ENCODE data around the gene ID2.

The ID2 gene

GRCh38 chr2:8670580-8670979, 11.3 kb upstream of the ID2 start:
- DNase-seq (ENCODE audit: low read depth), result no peak

GRCh38 chr2:8671176-8671575, 10.7 kb upstream of the ID2 start:
- no peak for DNase-seq (ENCODE audit: low read depth)

DNA sequence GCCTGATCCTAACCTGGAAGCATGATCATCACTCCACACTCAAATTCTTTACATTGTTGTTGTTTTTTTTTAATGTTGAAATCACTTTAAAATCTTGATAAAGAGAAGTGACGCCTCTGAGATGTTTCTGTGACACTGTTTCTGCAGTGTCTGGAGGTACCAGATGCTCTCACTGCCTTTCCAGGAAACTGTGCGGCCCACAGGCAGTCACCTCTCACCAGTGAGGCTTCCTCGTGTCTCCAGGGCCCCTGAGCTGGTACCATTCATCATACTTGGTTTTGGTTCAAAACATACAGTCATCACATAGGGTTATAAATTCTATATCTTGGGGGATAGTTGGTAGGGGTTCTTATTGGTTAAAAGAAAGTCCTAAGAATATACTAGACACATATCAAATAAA, 10.1 kb upstream of the ID2 start:
- no peak for DNase-seq (ENCODE audit: low read depth)

GRCh38 chr2:8672940-8673339, 8.9 kb upstream of the ID2 start:
- no peak for DNase-seq (ENCODE audit: low read depth)

GRCh38 chr2:8673381-8673780, 8.5 kb upstream of the ID2 start:
- DNase-seq (ENCODE audit: low read depth), result no peak

GRCh38 chr2:8674420-8675009, 7.3 kb upstream of the ID2 start:
- no peak for DNase-seq (ENCODE audit: low read depth)

- DNase-seq (ENCODE audit: low read depth), result no peak
These were observed 6.3 kb upstream of the ID2 start for GRCh38 chr2:8675543-8675942.

DNA sequence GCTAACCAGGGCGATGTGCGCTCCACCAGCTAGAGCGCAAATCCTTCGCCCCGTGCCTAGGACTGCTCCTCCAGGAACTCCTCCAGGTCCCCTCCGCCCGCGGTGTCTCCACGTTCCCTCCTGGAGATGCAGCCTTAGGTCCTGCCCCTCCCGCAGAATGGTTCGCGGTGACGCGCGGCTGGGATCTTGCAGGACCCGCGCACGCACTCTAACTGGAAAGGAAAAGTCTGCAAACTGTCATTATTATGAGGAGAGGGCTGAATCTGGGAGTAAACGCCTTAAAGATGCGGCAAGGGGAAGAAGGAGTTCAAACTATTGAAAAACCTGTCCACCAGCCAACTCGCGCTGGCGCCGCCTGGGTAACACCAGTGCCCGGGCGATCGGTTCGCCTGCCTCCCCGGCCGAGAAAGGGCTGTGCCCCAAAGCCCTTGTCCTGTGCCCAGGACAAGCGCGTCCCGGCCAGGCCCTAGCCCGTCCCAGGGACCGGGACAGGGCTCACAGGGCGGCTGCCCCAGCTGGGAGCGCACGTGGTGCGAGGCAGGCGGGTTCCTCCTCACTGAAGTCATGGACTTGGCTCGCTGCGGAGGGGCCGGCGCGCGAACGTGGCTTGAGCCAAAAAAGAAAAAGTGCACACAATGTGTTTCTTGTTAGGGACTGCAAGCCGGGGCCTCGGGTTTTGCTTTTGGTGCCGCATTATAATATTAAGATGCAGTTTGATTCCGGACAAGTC, 5.5 kb upstream of the ID2 start:
- no peak for DNase-seq (ENCODE audit: low read depth)

DNA sequence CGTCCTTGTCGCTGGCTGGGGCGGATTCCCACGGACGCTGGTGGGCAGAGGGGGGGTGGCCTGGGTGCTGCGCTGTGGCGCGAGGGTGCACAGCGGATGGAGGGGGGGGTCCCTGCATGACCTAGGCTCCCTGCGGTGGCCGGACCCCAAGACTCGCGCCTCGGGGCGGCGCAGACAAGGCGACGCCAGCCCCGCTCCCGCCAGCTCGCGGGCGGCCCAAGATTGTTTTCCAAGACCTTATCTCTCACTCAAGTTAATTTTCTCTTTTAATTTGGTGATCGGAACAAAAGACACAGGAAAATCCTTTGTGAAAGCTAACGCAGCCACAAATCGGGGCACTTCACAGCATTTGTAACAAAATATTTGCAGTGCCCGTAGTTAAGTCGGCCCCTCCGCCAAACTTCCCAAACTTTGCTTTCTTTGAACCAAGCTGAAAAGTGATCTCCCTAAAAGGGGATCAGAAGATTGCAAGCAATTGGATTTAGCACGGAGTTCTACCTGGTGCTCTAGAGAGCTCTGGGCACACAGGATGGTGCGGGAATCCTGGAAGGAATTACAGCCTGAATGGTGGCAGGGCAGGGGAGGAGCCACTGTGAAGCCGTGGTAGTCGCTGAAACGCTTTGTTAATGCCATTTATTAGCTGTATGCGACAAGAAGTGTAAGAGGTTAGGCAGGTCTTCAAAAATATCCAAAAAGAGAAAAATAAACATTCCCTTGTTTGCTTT, 4.8 kb upstream of the ID2 start:
- DNase-seq (ENCODE audit: low read depth), result no peak

DNA sequence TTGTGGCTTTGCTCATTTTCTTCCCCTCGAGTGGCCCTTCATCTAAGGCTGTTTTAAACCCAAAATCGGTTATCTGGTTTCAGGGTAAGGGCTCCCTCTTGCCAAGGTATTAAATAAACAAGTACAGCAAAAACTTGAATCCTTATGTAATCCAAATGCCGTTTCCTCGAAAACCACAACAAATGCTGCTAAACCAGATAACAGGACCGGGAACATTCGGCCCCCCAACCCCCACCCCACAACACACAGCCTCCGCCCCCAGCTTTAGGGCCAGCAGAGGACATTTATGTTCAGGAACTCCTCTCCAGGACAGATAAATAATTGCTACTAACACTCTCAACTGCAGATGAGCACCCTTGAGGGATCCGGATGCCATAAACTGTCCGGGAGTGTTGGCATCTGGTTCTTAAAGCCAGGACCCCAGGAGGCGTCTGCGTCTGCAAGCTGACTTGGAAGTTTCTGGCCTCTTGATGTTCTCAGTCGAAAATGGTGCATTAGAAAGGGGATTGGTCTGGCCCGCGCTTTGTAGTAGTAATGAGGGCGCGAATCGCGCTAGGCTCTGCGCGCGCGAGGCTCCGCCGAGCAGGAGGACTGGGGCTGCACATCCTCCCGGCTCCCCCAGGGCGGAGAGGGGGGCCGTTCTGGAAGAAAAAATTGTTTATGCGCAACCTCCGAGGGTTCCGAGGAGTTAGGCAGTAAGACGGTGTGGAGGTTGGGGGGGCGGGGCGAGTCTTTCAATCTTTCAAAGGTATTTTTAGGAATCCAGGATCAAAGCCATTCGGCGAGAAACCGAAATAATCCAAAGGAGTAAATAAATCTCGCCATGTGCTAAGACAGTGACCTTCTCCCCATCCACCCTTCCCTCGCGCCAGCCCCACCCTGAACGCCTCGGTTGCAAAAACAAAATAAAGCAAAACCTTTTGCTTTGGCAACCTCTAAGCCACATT, 3.9 kb upstream of the ID2 start:
- DNase-seq (ENCODE audit: low read depth), result no peak

GRCh38 chr2:8678731-8679566, 2.9 kb upstream of the ID2 start:
- peak; percentile 78 for DNase-seq (ENCODE audit: low read depth)

DNA sequence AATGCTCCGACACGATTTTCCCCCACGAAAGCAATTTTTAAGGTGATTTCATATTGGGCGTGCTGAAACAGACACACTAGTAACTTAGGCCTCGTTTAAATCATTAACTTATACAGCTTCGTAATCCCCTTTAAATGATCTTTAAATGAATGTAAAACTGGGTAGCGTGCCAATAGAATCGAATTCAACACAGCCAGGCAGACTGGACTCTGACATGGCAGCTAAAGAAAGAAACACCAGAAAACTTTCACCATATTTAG, 2.4 kb upstream of the ID2 start:
- no peak for DNase-seq (ENCODE audit: low read depth)

DNA sequence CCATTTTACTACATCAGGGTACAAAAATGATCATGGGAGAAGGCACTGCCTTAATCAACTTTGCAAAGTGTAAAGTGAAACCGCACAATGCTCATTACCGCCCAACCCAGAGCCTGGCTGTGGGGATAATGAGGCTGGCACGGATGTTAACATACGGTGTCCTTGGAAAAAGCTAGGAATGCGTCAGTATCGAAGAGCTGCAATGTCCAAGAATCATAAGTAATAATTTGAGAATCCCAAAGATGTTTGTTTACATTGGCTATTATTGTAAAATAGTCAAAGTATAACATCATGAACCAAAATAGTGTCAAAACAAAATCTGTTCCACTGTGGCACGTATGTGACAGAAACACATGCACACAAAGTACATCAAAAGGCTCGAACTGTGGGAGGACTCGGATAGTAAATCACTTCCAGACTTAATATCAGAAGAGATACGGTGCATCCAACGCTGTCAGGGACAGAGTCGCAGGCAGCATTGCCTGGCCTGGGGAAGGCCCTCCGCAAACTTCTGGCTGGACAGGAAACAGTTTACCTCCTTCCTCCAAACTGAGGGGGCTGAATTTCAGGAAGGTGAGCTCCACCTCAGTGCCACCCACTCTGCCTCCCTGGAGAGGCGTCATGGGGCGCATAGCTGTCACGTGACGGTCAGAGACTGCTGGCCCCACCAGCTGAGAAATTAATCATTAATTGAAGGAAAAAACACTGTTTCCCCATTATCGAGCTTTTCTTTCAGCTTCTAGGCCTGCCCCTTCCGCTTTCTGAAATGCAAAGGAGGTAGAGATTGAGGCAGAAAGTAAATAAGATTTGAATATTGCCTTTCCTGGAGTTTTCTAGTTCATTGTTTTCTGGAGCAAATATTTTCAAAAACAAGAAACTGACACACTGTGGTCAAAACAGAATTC, 1.8 kb upstream of the ID2 start:
- no peak for DNase-seq (ENCODE audit: low read depth)

DNA sequence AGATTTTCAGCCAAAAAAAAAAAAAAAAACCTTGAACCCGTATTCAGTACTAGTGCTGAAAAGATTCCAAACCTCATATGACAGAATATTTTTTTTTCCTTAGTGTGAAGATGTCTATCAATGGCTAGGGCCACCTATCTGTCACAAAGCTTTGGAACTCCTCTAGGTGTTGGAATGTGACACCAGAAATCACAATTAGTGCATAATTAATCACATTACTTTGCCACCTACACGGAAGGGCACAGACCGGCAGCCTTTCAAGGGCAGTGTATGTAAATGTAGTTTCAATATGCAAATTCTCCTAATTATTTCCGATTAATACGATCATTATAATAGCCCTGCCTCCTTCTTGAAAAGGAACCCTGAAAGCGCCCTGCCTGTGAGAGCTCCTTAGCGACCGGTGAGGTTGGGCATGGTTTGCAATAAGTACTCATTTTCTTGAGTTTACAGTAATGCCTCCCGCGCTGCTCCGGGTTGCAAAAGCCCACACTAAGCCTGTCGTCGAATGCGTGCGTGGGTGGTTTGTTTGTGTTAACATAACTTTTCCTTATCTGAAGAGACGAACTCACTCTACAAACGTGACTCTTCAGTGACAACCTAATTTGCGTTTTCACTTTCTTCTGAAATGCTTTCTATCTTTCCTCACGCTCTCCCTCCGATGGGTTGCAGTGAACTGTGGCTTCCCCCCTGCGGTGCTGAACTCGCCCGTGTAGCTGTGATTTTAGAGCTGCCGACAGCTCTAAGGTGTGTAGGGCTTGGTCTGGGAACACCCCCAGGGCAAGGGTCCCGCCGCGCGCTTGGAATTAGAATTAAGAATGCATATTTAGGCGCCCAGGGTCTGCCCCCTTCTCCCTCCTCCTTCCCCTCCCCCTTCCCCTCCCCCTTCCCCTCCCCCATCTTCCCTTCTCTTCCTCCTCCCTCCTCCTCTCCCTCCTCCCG, 765 bp upstream of the ID2 start:
- peak; percentile 79 for DNase-seq (ENCODE audit: low read depth)

- DNase-seq (ENCODE audit: low read depth), result peak; percentile 39
These were observed 1.1 kb downstream of the ID2 start for GRCh38 chr2:8682719-8683667.

- DNase-seq (ENCODE audit: low read depth), result no peak
These were observed 2.7 kb downstream of the ID2 start for GRCh38 chr2:8684540-8684877.

DNA sequence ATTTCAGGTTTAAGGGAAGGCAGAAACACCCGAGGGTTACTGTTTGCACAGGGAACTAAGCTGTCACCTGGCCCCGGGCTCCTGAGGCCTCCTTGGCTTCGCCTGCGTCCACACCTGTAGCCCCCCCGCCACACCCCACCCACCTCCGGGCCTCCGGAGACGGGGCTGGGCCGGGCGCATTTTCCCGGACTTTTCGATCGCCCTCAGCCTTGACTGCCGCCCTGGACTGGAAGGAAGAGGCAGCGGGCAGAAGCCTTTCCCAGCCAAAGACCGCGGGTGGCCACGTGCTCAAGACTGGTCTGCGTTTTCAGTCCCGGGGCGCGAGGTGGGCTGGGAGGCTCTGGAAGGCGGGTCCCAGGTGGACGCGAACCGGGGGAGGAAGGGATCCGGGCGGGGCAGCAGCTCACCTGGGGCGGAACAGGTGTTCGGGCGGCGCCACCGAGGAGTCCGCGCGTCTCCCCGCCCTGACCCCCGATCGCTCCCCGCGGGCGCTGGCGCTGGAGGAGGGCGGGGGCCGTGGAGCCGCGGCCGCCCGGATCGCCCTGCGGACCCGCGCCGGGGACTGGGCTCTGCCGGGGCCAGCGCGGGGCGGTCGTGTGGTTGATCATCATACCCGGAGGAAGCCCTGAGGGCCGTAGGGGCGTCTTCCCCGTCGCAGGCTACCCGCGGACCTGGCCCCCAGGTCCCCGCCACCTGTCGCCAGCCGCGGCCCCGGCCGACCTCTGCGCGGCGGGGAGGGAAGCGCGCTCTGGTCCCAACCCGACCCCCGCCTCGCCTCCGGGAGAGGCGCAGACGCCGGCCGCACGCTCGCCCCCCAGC, 3.2 kb downstream of the ID2 start:
- peak; percentile 44 for DNase-seq (ENCODE audit: low read depth)

Data from activated T-helper 9 cell treated with anti-CD3 and anti-CD28 coated beads, Interleukin-2, amount 50 U/mL, for 16 hours (primary cell).